IPS-18a (cell line): Measurements from ENCODE around the gene QARS1.

ENCODE experiments used
- H3K27ac ChIP-seq: one replicate; pipeline ENCODE4 v1.5.1; 2013; ENCODE audit warnings: low read length
- H3K27me3 ChIP-seq: one replicate; pipeline ENCODE4 v1.6.1; 2013; ENCODE audit warnings: mild to moderate bottlenecking, low read length; ENCODE audit not compliant: control insufficient read depth, insufficient read depth
- H3K36me3 ChIP-seq: one replicate; pipeline ENCODE4 v1.6.1; 2013; ENCODE audit warnings: low read depth, low read length; ENCODE audit not compliant: control insufficient read depth
- H3K4me1 ChIP-seq: one replicate; pipeline ENCODE4 v1.6.1; 2013; ENCODE audit warnings: low read depth, low read length; ENCODE audit not compliant: control insufficient read depth
- H3K4me3 ChIP-seq: one replicate; pipeline ENCODE4 v1.5.1; 2013; ENCODE audit warnings: low read length
- H3K9ac ChIP-seq: one replicate; pipeline ENCODE4 v1.6.1; 2013; ENCODE audit warnings: mild to moderate bottlenecking, low read length, moderate library complexity
- H3K9me3 ChIP-seq: one replicate; pipeline ENCODE4 v1.6.1; 2013; ENCODE audit warnings: low read depth, low read length; ENCODE audit not compliant: control insufficient read depth

Gene QARS1

DNA sequence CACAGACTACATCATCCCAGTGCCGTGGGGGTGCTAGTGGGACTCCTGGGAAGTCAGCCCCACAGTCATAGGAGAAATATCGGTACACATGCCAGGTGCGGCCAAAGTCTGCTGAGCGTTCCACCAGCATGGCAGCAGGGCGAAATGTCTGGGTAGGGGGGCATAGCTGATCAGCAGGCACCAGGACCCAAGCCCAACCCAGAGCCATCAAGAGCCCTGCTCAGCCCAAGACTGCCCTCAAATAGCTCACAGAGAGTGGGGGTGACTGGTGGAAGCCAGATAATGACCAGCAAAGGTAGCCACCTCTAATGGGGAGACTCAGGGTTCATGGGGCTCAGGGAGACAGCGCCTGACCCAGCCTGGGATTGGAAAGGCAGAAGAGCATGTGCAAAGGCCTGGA, 27.0 kb upstream of the QARS1 start:
- no peaks in the 10 kb centered on the region for H3K36me3 ChIP-seq
- H3K4me1 ChIP-seq = peaks cover 5% of the 10 kb centered on the region
- H3K9ac ChIP-seq = no peak overlapping the region
- peak overlapping the region; percentile 92 for H3K4me3 ChIP-seq
- H3K27me3 ChIP-seq = no peaks in the 10 kb centered on the region
- no peak overlapping the region for H3K27ac ChIP-seq
- H3K9me3 ChIP-seq = no peaks in the 10 kb centered on the region

DNA sequence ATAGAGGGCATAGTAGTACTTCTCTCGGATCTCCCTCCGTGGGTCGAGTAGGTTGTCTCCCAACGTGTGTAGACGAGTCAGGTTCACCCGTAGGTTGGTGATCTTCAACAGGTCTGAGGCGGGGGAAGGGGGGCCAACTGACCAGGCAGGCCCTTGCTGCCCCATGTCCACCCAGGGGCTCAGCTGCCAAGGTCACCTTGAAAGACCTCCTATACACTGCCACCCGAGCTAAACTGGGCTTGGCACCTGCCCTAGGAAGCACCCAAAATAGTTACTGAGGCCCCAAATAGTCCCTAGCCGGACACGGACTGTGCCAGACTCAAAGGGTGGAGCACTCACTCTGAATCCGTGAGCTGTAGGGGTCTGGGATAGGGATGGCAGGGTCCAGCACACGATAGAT, 26.5 kb upstream of the QARS1 start:
- Histone ChIP-seq H3K9me3 (no peaks in the 10 kb centered on the region), H3K36me3 (no peaks in the 10 kb centered on the region), H3K27me3 (no peaks in the 10 kb centered on the region), H3K4me1 (peaks cover 5% of the 10 kb centered on the region), H3K4me3 (no peak overlapping the region), H3K9ac (no peak overlapping the region), H3K27ac (no peak overlapping the region)

DNA sequence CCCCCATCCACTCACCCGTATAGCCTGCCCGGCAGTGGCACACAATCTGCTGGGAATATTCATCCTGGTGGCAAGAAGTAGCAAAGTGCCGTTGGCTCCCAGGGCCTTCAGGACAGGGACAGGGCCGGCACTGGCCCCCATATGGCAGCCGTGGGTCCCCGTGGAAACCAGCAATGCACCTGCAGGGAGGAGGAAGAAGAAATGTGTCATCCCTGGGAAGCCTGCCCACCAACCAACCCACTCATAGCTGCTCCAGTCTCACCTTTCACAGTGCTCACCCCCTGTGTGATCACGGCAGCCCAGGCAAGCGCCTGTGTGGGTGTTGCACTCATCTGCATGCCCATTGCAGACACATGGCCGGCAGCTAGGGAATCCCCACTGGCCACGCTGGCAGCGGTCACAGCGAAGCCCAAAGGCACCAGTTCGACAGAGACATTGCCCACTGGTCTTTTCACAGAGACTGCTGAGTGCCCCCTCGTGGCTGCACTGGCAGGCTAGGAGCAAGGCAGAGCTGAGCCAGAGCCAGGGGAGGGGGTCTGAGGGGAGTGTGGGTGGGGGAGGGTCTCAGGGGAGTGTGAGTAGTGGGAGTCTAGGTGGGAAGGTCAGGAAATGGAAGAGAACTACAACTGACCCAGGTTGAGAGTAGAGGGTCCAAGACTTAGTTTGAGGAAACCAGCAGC, 20.6 kb upstream of the QARS1 start:
- Histone ChIP-seq H3K4me1 (no peaks in the 10 kb centered on the region), H3K27ac (no peak overlapping the region), H3K36me3 (peaks cover 6% of the 10 kb centered on the region), H3K27me3 (no peaks in the 10 kb centered on the region), H3K9me3 (no peaks in the 10 kb centered on the region), H3K9ac (no peak overlapping the region), H3K4me3 (no peak overlapping the region)

GRCh38 chr3:49124203-49124602, 19.6 kb upstream of the QARS1 start:
- Histone ChIP-seq H3K4me1 (peaks cover 4% of the 10 kb centered on the region), H3K9ac (no peak overlapping the region), H3K36me3 (peaks cover 6% of the 10 kb centered on the region)

GRCh38 chr3:49123687-49124086, 19.1 kb upstream of the QARS1 start:
- peaks cover 4% of the 10 kb centered on the region for H3K4me1 ChIP-seq
- H3K27me3 ChIP-seq = no peaks in the 10 kb centered on the region
- H3K9ac ChIP-seq = no peak overlapping the region
- no peaks in the 10 kb centered on the region for H3K9me3 ChIP-seq
- no peak overlapping the region for H3K4me3 ChIP-seq
- H3K36me3 ChIP-seq = peaks cover 8% of the 10 kb centered on the region
- H3K27ac ChIP-seq = no peak overlapping the region

More at GRCh38 chr3:49124203-49124602, 19.6 kb upstream of the QARS1 start:
- Histone ChIP-seq H3K27me3 (no peaks in the 10 kb centered on the region), H3K4me3 (no peak overlapping the region), H3K9me3 (no peaks in the 10 kb centered on the region), H3K27ac (no peak overlapping the region)

- H3K36me3 ChIP-seq = peaks cover 14% of the 10 kb centered on the region
Observed at GRCh38 chr3:49122886-49123545, 18.5 kb upstream of the QARS1 start.

GRCh38 chr3:49122451-49122850, 17.9 kb upstream of the QARS1 start:
- H3K9me3 ChIP-seq = no peaks in the 10 kb centered on the region
- no peak overlapping the region for H3K9ac ChIP-seq
- H3K4me1 ChIP-seq = peaks cover 4% of the 10 kb centered on the region
- H3K4me3 ChIP-seq = no peak overlapping the region
- H3K27me3 ChIP-seq = no peaks in the 10 kb centered on the region
- H3K36me3 ChIP-seq = peaks cover 20% of the 10 kb centered on the region
- no peak overlapping the region for H3K27ac ChIP-seq

More at GRCh38 chr3:49122886-49123545, 18.5 kb upstream of the QARS1 start:
- Histone ChIP-seq H3K27ac (no peak overlapping the region), H3K4me3 (no peak overlapping the region), H3K9ac (no peak overlapping the region), H3K27me3 (no peaks in the 10 kb centered on the region), H3K9me3 (no peaks in the 10 kb centered on the region), H3K4me1 (peaks cover 4% of the 10 kb centered on the region)

- no peak overlapping the region for H3K9ac ChIP-seq
- H3K36me3 ChIP-seq = peaks cover 24% of the 10 kb centered on the region
- no peaks in the 10 kb centered on the region for H3K27me3 ChIP-seq
- H3K4me3 ChIP-seq = no peak overlapping the region
- H3K27ac ChIP-seq = no peak overlapping the region
- no peaks in the 10 kb centered on the region for H3K9me3 ChIP-seq
- H3K4me1 ChIP-seq = peaks cover 4% of the 10 kb centered on the region
Observed at GRCh38 chr3:49122022-49122421, 17.5 kb upstream of the QARS1 start.

- H3K4me3 ChIP-seq = peak overlapping the region; percentile 67
Observed at GRCh38 chr3:49121132-49121736, 16.7 kb upstream of the QARS1 start.

GRCh38 chr3:49120438-49121131, 16.0 kb upstream of the QARS1 start, which contains the start of gene USP19:
USP19 (minus strand) TSS chr3:49120823; CDS start chr3:49119145, 1,678 bp downstream.
- peak within 1 kb of the TSS; percentile 75 for H3K9ac ChIP-seq
- H3K9me3 ChIP-seq = no peaks in the 10 kb centered on the region
- peak within 1 kb of the TSS; percentile 67 for H3K4me3 ChIP-seq
- H3K27ac ChIP-seq = peak within 1 kb of the TSS; percentile 35
- peaks cover 4% of the 10 kb centered on the region for H3K4me1 ChIP-seq
- H3K27me3 ChIP-seq = no peaks in the 10 kb centered on the region
- peaks cover 38% of the 10 kb centered on the region for H3K36me3 ChIP-seq

More at GRCh38 chr3:49121132-49121736, 16.7 kb upstream of the QARS1 start:
- H3K27ac ChIP-seq = no peak overlapping the region
- H3K36me3 ChIP-seq = peaks cover 31% of the 10 kb centered on the region
- H3K9me3 ChIP-seq = no peaks in the 10 kb centered on the region
- no peaks in the 10 kb centered on the region for H3K27me3 ChIP-seq
- H3K9ac ChIP-seq = no peak overlapping the region
- H3K4me1 ChIP-seq = peaks cover 4% of the 10 kb centered on the region

DNA sequence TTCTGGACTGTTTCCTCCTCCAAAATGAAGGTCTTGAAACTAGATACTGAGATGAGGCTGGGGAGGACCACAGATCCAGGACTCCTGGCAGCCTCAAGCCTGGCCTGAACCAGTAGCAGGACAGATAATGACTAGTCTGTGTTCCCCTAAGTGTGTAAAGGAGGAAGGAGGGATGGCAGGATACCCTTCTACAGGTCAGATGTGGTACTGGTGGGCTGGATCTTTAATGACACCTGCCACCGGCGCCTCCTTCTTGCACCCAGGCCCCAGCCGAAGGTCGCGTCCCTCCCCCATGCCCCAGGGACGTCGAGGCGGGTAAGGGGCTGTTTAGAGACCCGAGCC, 15.5 kb upstream of the QARS1 start:
- peaks cover 4% of the 10 kb centered on the region for H3K4me1 ChIP-seq
- peak overlapping the region; percentile 67 for H3K4me3 ChIP-seq
- peak overlapping the region; percentile 75 for H3K9ac ChIP-seq
- no peaks in the 10 kb centered on the region for H3K27me3 ChIP-seq
- no peaks in the 10 kb centered on the region for H3K9me3 ChIP-seq
- peak overlapping the region; percentile 35 for H3K27ac ChIP-seq
- peaks cover 43% of the 10 kb centered on the region for H3K36me3 ChIP-seq
